NCI-H2171 treated with DMSO at 0.1 percent for 48 hours (cell line): ENCODE results near the gene XPC.

Source experiments
- DNase-seq: peaks from one replicate; lab custom pipeline; 2025; lab: John Stamatoyannopoulos, UW

Gene XPC

GRCh38 chr3:14147617-14148016 is 30.8 kb downstream of the XPC start:
- no peak for DNase-seq

GRCh38 chr3:14147066-14147435 is 31.4 kb downstream of the XPC start:
- DNase-seq = no peak

GRCh38 chr3:14146381-14147065 is 31.9 kb downstream of the XPC start:
- DNase-seq = no peak

DNA sequence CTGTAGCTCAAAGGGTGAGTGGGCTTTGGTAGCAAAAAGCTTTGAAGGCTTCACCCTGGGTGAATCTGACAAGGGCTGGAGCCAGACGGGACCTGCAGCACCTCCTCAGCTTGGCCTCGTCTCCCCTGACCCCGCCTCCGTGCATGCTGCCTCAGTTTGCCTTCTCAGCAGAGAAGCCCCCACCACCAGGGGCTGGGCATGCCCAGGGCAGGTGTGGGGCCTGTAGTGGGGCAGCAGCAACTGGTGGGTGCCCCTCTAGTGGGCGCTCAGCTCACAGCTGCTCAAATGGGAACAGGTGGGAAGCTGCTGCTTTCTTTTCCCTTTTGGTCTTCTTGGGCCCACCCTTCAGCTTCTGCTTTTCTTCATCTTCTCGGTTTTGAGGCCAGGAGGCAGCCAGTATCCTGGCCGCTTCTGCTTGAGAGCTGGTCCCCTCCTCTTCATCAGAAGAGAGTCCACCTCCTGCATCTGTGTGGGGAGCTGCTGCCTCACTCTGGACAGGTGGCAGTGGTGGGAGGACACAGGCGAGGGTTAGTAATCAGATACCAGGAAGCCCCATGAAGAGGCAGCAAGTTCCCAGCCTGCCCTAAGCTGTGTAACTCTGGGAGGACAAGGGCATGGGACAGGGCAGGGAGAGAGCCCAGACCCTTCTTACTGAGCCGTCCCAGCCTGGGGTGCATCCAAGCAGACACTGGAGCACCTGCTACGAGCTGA is 32.6 kb downstream of the XPC start:
- no peak for DNase-seq

- no peak for DNase-seq
Observed at GRCh38 chr3:14145236-14145635, 33.2 kb downstream of the XPC start.

- peak; percentile 30 for DNase-seq
Observed at GRCh38 chr3:14144423-14145075, 33.9 kb downstream of the XPC start.

DNA sequence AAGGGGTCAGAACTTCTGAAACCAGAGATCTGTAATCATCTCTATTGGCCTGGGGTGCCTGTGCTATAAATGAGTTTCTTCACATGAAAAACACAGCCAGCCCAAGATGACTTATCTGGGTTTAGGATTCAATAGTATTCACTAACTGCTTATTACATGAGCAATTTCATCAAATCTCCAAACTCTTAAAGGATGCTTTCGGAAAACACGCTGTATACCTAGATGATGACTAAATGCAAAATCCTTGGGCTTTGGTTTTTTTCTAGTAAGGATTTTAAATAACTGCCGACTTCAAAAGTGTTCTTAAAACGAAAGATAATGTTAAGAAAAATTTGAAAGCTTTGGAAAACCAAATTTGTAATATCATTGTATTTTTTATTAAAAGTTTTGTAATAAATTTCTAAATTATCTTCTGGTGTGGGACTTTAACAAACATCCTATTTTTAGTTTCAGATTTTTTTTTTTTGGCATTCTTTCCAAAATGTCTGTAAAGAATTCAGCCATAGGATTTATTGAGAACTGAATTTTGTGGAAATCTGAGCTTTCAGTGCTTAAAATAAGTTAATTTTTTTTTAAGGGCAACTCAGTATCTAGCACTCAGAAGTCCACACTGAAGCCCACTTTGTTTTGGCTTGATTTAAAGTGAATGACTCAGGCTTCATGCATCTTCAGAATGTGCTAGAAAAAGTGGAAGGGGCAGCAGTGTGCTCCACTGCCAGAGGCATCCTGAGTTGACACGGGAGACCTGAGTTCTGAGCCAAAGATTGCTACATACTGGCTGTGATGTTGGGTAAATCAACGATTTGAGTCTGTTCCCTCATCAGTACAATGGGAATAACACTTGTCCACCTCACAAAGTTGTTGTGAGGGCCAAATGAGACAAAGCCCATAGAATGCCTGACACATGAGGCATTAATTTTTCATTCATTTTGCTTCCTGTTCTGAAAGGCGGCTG is 34.9 kb downstream of the XPC start:
- DNase-seq = no peak

GRCh38 chr3:14142567-14143270 is 35.7 kb downstream of the XPC start:
- DNase-seq = no peak

DNA sequence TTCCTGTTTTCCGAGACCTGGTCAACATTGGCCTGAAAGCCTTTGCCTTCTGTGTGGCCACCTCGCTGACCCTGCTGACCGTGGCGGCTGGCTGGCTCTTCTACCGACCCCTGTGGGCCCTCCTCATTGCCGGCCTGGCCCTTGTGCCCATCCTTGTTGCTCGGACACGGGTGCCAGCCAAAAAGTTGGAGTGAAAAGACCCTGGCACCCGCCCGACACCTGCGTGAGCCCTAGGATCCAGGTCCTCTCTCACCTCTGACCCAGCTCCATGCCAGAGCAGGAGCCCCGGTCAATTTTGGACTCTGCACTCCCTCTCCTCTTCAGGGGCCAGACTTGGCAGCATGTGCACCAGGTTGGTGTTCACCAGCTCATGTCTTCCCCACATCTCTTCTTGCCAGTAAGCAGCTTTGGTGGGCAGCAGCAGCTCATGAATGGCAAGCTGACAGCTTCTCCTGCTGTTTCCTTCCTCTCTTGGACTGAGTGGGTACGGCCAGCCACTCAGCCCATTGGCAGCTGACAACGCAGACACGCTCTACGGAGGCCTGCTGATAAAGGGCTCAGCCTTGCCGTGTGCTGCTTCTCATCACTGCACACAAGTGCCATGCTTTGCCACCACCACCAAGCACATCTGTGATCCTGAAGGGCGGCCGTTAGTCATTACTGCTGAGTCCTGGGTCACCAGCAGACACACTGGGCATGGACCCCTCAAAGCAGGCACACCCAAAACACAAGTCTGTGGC is 36.6 kb downstream of the XPC start:
- DNase-seq = no peak

DNA sequence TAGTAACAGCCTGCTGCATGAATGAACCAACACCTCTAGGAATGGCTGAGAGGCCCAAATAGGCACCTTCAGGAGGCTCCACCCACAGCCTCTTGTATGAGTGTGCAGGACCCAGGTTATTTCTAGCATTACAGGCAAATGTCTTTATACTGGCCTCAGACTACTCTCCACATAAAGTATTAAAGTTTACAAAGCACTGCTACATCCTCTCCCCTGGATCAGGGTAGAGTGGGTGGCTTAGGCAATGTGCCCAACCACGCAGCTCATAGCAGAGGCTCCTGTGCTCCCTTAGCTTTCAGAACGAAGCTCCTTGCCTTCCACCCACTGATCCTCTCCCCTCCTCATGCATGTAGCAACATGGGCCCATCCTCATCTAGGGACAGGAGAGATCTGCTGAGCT is 37.3 kb downstream of the XPC start:
- DNase-seq = no peak

GRCh38 chr3:14140668-14141067 is 37.7 kb downstream of the XPC start:
- DNase-seq = no peak

DNA sequence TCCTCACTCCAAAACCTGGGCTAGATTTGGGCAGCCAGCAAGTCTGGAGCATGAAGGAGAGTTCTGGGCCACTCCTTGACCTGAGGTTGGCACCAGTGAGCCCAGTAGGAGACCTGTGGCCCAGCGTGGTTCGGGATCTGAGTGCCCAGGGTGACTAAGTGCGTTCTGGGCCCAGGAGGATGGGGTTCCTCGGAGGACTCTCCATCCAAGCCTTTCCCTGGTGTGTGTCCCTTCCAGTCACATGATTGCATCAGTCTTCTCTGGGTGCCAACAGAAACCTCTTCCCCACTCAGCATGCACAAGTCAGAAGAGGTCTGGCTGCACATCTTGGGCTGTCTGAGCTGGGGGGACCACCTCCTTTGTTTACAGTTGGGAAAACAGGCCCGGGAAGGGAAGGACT is 38.6 kb downstream of the XPC start:
- no peak for DNase-seq

GRCh38 chr3:14138878-14139655 is 39.3 kb downstream of the XPC start:
- no peak for DNase-seq

GRCh38 chr3:14138109-14138877 is 40.1 kb downstream of the XPC start:
- DNase-seq = no peak

- DNase-seq = no peak
Observed at GRCh38 chr3:14137445-14137844, 41.0 kb downstream of the XPC start.

DNA sequence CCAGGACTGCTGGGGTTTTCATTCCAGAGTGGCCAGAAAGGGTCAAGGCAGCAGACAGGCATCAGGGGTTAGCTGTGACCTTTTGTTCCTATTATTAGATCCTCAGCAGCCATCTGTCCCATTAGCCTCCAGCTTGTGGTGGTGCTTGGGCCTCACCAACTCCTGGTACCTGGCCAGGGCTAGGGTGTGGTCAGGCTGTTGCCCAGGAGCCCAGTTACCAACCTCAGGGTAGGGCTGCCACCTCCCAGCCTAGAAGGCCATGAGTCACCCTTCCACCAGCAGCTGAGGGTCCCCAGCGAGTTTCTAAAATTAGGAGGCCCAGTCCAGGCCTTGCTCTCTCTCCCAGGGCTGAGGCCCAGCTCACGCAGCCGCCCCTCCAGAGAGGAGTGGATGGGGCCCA is 41.4 kb downstream of the XPC start:
- no peak for DNase-seq

- DNase-seq = no peak
Observed at GRCh38 chr3:14135581-14135980, 42.8 kb downstream of the XPC start.

DNA sequence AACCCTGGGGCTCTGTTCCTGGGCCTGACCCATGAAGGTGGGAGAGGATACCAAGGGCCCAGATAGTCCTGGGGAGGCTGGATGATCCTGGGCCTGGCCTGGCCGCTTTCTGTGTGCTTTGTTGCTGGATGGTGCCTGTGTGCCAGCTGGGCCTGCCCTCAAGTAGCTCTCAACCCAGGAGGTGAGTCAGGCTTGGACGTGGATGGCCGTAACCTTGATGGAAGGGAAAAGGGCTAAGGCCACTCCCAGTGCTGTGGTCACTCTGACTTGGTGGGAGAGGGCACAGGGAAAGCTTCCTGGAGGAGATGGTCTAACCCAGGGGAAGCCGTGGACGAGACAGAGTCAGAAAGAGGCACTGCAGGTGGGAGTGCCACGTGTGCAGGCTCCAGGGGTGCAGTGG is 44.1 kb downstream of the XPC start:
- no peak for DNase-seq

DNA sequence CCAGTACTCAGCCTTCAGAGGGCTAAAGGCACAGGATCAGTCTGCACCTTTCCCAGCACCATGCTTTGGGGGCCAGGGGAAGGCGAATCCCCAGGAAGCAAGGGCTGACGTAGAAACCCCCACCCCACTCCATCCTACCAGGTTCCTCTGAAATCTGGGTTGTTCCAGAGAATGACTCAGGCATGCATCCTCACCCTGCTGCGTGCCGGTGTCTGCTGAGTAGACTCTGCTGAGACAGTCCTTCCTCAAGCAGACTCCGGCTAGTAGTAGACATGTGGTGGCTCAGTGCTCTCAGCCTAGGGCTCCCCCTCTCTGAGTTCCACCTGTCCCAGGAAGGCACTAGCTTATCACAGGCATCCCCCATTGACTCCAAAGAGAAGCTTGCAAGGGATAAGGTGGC is 44.5 kb downstream of the XPC start:
- no peak for DNase-seq
